ENCODE results near the gene FXYD6.

The FXYD6 gene

GRCh38 chr11:117857734-117858414 is 18.6 kb downstream of the FXYD6 start:
- no peaks in the 10 kb centered on the region for H3K36me3 ChIP-seq (replicated peaks; ENCODE audit: insufficient read depth, low read length)
- no peaks in the 10 kb centered on the region for H3K79me2 ChIP-seq (ENCODE audit: low read length)
- H4K20me1 ChIP-seq (ENCODE audit: insufficient read depth, low read length) = no peaks in the 10 kb centered on the region
- H3K4me1 ChIP-seq (ENCODE audit: low read length) = no peaks in the 10 kb centered on the region
- no peaks in the 10 kb centered on the region for H3K9me3 ChIP-seq (replicated peaks; ENCODE audit: insufficient read depth, low read length)
- TF ChIP-seq EZH2 (optimal IDR thresholded peaks at IDR 0.05; ENCODE audit: low read depth, low read length) (no peak), CTCF (IDR thresholded peaks at IDR 0.05; ENCODE audit: low read length) (no peak), EZH2phosphoT487 (IDR thresholded peaks at IDR 0.05; ENCODE audit: low read length) (no peak)
- H3K9ac ChIP-seq (ENCODE audit: low read length) = no peak overlapping the region
- H3K4me2 ChIP-seq (ENCODE audit: low read depth, low read length) = no peak overlapping the region
- H2AFZ ChIP-seq (ENCODE audit: low read length) = no peak overlapping the region
- no peak overlapping the region for H3K27ac ChIP-seq (ENCODE audit: low read length)
- peaks cover 9% of the 10 kb centered on the region for H3K27me3 ChIP-seq (replicated peaks; ENCODE audit: insufficient read depth, low read length)
- DNase-seq = no peak
- H3K9me2 ChIP-seq (replicated peaks; ENCODE audit: insufficient read depth, low read length) = no peaks in the 10 kb centered on the region
- H3F3A ChIP-seq (ENCODE audit: insufficient read depth, low read length) = no peaks in the 10 kb centered on the region
- no peak overlapping the region for H3K4me3 ChIP-seq (ENCODE audit: low read length)

- H3K4me3 ChIP-seq (ENCODE audit: low read length) = no peak overlapping the region
- H3K36me3 ChIP-seq (replicated peaks; ENCODE audit: insufficient read depth, low read length) = no peaks in the 10 kb centered on the region
- H3K27me3 ChIP-seq (replicated peaks; ENCODE audit: insufficient read depth, low read length) = peaks cover 9% of the 10 kb centered on the region
- H3K79me2 ChIP-seq (ENCODE audit: low read length) = no peaks in the 10 kb centered on the region
- DNase-seq = no peak
- H3K9ac ChIP-seq (ENCODE audit: low read length) = no peak overlapping the region
- no peaks in the 10 kb centered on the region for H3F3A ChIP-seq (ENCODE audit: insufficient read depth, low read length)
- H3K27ac ChIP-seq (ENCODE audit: low read length) = no peak overlapping the region
- no peaks in the 10 kb centered on the region for H3K9me2 ChIP-seq (replicated peaks; ENCODE audit: insufficient read depth, low read length)
- no peaks in the 10 kb centered on the region for H3K9me3 ChIP-seq (replicated peaks; ENCODE audit: insufficient read depth, low read length)
- no peaks in the 10 kb centered on the region for H4K20me1 ChIP-seq (ENCODE audit: insufficient read depth, low read length)
- no peak overlapping the region for H3K4me2 ChIP-seq (ENCODE audit: low read depth, low read length)
- TF ChIP-seq CTCF (IDR thresholded peaks at IDR 0.05; ENCODE audit: low read length) (no peak), EZH2 (optimal IDR thresholded peaks at IDR 0.05; ENCODE audit: low read depth, low read length) (no peak), EZH2phosphoT487 (IDR thresholded peaks at IDR 0.05; ENCODE audit: low read length) (no peak)
- H2AFZ ChIP-seq (ENCODE audit: low read length) = no peak overlapping the region
- no peaks in the 10 kb centered on the region for H3K4me1 ChIP-seq (ENCODE audit: low read length)
Observed at GRCh38 chr11:117855912-117856651, 20.4 kb downstream of the FXYD6 start.

GRCh38 chr11:117855186-117855845 is 21.1 kb downstream of the FXYD6 start:
- H3K4me2 ChIP-seq (ENCODE audit: low read depth, low read length) = no peak overlapping the region
- no peak for DNase-seq
- no peak for TF ChIP-seq EZH2 (optimal IDR thresholded peaks at IDR 0.05; ENCODE audit: low read depth, low read length)
- TF ChIP-seq CTCF (IDR thresholded peaks at IDR 0.05; ENCODE audit: low read length) = no peak
- no peak for TF ChIP-seq EZH2phosphoT487 (IDR thresholded peaks at IDR 0.05; ENCODE audit: low read length)
- no peak overlapping the region for H3K27ac ChIP-seq (ENCODE audit: low read length)
- no peak overlapping the region for H3K4me3 ChIP-seq (ENCODE audit: low read length)
- no peak overlapping the region for H2AFZ ChIP-seq (ENCODE audit: low read length)
- H3K79me2 ChIP-seq (ENCODE audit: low read length) = no peaks in the 10 kb centered on the region
- no peaks in the 10 kb centered on the region for H3K36me3 ChIP-seq (replicated peaks; ENCODE audit: insufficient read depth, low read length)
- H3K9ac ChIP-seq (ENCODE audit: low read length) = no peak overlapping the region
- H4K20me1 ChIP-seq (ENCODE audit: insufficient read depth, low read length) = no peaks in the 10 kb centered on the region
- H3F3A ChIP-seq (ENCODE audit: insufficient read depth, low read length) = no peaks in the 10 kb centered on the region
- peaks cover 9% of the 10 kb centered on the region for H3K27me3 ChIP-seq (replicated peaks; ENCODE audit: insufficient read depth, low read length)
- no peaks in the 10 kb centered on the region for H3K9me3 ChIP-seq (replicated peaks; ENCODE audit: insufficient read depth, low read length)
- H3K9me2 ChIP-seq (replicated peaks; ENCODE audit: insufficient read depth, low read length) = no peaks in the 10 kb centered on the region
- no peaks in the 10 kb centered on the region for H3K4me1 ChIP-seq (ENCODE audit: low read length)
